Limb (tissue), 2 donors: ENCODE data around the gene TMEM19.
"Not testable (repeated sequence)": the region's sequence is repeated elsewhere in the genome, so short reads cannot be mapped to it uniquely, and the experiment has no call there.

Experiments
- DNase-seq, 2 donors: peaks; one replicate each; pipeline ENCODE4 v3.0.0-alpha.2; 2016; ENCODE audit errors: extremely low spot score in 2 of 2

Gene TMEM19

DNA sequence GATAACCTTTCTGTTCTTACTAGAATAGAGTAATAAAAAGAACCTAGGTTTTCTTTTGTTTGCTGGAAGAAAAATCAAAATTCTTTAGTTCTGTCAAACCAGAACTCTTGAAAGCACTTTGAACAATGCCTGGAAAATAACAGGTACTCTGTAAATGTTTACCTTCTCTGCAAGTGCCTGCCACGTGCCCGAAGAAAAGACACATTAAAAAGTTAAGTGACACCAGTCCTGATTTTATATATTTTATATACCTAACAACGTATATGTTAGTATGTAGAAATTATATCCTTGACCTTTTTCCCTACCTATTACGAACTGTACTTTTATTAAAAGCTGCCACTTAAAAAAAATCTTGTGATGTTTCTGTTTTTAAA lies 20.8 kb upstream of the TMEM19 start:
- DNase-seq, result no peak

DNA sequence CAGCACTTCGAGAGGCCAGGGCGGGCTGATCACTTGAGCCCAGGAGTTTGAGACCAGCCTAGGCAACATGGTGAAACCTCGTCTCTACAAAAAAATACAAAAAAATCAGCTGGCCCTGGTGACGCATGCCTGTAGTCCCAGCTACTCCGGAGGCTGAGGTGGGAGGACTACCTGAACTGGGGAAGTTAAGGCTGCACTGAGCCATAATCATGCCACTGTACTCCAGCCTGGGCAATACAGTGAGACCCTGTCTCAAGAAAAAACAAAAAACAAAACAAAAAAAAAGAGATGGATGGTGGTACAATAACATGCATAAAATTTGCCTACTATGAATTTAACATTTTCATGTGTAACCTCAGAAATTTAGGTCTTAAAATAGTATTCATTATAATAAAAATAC lies 19.6 kb upstream of the TMEM19 start:
- DNase-seq, result no peak

DNA sequence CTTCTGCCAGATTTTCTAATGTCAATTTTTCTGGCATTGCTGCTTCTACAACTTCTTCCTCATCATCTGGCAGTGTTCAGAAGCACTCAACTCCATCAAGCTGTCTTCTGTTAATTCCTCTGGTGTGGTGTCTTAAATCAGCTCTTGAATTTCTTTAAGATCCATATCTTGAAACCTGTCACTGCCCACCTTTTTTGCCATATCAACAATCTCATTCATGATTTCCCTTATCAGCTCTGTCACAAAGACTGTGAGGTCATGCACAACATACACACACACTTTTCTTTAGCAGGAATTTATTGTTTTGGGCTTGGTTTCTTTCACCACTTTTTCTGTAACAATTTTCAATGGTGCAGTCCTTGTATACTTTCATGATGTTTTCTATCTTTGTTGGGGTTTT lies 14.6 kb upstream of the TMEM19 start:
- no peak for DNase-seq

DNA sequence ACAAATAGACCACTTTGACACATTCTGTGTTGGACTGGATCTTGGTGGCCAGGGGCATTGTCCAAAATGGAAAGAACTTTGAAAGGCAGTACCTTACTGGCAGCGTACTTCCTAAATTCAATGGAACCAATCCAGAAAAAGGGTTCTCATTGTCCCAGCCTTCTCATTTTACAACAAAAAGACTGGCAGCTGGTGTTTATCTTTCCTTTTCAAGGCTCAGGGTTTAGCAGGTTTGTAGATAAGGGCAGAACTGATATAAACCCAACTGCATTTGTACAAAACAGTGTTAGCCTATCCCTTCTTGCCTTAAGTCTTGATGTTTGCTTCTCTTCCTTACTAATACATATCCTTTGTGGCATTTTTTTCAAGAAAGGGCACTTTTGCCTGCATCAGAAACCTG lies 14.1 kb upstream of the TMEM19 start:
- DNase-seq, result no peak

DNA sequence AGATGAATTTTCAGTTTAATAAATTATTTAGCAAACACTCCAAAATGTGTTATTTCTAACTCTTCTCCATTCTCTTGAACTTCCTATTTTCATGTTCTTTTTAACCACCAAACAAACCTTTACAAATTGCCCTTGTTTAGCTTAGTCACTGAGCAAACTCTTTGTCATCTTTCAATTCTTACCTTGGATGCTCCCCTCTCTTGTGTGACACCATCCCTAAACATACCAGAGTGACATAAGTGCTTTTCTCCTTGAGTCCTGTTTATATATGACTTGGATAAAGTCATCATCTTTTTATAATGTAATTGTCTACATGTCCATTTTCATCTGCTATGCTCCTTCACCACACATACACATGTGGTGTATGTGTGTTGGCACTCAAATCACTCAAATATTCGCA lies 3.4 kb upstream of the TMEM19 start:
- no peak for DNase-seq

DNA sequence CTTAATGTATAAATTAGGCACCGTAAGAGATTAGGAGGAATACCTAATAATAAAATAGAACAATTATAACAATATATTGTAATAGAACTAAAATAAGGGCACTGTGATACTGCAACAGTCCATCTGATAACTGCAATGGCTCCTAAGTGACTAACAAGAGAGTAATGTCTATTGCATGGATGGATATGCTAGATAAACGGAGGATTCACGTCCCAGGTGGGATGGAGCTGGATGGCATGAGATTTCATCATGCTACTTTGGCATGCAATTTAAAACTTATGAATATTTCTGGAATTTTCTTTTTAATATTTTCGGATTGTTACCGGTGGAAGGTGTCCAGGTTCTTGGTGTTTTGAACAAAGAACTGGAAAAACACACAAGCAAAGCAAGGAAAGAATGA lies 2.2 kb upstream of the TMEM19 start:
- DNase-seq, result no peak

DNA sequence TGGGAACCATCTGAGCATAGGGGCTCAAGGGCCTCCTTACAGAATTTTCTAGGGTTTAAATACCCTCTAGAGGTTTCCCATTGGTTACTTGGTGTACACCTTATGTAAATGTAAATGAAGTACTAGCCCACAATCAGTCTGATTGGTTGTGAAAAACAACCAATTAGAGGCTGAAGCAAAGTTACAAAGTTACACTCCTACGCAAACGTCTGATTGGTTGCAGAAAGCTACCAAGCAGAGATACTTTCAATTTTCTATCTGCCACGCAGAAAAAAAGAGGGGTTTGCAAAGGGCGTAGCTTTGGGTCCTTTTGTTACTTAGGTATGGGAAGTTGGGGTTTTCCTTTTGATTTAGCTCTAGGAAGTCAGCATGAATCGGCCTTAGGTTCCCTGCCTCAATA lies 1.8 kb upstream of the TMEM19 start:
- no peak for DNase-seq

DNA sequence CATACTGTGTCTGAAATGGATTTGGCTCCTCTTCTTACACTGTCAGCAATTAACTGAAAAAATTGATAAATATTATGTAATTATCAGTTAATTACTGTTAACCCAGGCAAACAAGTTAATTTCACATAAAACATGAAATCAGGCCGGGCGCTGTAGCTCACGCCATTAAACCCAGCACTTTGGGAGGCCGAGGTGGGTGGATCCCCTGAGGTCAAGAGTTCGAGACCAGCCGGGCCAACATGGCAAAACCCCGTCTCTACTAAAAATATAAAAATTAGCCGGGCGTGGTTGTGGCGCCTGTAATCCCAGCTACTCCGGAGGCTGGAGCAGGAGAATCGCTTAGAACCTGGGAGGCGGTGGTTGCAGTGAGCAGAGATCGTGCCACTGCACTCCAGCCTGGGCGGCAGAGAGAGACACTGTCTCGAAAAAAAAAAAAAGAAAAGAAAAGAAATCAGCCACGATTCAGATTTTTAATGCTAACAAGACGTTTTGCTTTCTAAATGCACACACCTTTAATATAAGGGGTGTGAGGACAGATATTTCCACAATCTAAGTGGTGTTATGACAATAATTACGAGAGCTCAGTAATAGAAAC lies 473 bp upstream of the TMEM19 start:
- no peak for DNase-seq

DNA sequence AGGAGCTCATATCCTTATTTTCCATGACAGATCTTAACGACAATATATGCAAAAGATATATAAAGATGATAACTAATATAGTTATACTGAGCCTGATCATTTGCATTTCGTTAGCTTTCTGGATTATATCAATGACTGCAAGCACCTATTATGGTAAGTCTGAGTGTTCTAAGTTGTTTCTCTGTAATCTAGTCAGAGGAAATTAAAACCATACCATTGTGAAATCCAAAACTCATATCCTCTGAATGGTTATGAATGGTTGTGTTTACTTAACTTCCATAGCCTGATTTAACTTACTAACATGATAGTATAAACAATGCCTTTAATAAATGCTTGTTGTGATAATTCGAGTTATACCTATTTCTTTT lies 760 bp downstream of the TMEM19 start:
- DNase-seq, result no peak

DNA sequence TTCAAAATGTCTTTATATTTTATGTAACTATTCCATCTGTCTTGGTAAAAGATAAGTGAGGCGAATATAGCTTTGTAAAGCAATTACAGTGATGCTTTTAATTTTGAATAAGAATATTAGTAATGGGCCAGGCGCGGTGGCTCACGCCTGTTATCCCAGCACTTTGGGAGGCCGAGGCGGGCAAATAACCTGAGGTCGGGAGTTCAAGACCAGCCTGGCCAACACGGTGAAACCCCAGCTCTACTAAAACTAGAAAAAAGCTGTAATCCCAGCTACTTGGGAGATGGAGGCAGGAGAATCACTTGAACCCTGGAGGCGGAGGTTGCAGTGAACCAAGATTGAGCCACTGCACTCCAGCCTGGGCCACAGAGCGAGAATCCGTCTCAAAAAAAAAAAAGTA lies 1.3 kb downstream of the TMEM19 start:
- not testable (repeated sequence) for DNase-seq

DNA sequence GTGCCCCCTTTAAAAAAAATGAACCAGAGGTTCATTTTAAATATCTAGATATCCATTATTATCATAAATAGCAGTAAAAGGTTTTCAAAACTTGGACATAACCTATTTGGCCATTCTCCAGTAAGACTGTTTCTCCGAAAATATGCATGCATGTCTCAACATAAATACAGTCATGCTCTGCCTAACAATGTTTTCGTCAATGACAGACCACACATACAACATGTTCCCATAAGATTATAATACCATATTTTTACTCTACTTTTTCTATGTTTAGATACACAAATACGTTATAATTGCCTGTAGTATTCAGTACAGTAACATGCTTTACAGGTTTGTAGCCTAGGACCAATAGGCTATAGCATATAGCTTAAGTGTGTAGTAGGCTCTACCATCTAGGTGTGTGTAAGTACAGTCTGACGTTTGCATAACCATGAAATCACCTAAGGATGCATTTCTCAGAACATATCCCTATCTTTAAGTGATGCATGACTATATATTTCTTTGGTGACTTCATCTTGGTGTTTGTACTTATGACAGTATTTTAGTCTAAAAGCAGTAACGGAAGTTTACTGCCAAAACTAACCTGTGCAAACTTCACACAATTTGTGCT lies 3.2 kb downstream of the TMEM19 start:
- no peak for DNase-seq

DNA sequence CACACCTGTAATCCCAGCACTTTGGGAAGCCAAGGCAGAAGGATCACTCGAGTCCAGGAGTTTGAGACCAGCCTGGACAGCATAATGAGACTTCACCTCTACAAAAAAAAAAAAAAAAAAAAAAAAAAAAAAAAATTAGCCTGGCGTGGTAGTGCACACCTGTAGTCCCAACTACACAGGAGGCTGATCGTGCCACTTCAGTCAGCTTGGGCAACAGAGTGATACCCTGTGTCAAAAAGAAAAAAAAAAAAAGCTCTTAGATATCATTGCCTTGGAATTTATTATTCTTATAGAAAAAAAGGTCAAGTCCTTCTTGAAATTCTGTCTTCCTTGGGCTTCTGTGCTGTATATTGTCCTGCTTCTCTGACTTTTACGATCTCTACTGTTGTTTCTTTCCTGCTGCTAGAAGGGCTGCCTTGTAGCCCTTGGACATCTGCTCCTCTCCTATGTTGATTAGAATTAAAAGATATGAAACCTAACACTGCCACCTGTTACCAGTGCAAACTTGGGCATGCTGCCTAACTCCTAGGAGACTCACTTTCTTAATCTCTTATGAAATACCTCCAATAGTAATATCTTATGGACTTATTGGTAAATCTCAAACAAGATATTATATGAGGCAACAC lies 5.7 kb downstream of the TMEM19 start:
- DNase-seq, result no peak

DNA sequence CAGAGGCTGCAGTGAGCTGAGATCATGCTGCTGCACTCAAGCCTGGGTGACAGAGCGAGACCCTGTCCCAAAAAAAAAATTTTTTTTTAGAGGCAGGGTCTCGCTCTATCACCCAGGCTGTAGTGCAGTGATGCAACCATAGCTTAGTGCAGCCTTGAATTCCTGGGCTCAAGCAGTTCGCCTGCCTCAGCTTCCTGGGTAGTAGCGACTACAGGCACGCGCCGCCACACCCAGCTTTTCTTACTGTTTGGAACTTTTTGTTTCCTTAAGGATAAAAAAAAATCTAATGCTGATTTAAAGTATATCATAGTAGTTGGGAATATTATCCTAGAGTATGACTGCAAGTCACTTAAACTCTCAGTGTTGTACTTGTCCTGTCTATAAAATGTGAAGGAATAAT lies 7.2 kb downstream of the TMEM19 start:
- no peak for DNase-seq

DNA sequence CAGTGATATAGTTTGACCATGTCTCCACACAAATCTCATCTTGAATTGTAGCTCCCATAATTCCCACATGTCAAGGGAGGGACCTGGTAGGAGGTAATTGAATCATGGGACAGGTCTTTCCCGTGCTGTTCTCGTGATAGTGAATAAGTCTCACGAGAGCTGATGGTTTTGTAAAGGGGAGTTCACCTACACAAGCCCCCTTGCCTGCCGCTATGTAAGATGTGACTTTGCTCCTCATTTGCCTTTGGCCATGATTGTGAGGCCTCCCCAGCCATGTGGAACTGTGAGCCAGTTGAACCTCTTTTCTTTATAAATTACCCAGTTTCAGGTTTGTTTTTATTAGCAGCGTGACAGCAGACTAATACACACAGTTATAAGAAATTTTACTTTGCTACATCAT lies 7.8 kb downstream of the TMEM19 start:
- DNase-seq, result not testable (repeated sequence)

DNA sequence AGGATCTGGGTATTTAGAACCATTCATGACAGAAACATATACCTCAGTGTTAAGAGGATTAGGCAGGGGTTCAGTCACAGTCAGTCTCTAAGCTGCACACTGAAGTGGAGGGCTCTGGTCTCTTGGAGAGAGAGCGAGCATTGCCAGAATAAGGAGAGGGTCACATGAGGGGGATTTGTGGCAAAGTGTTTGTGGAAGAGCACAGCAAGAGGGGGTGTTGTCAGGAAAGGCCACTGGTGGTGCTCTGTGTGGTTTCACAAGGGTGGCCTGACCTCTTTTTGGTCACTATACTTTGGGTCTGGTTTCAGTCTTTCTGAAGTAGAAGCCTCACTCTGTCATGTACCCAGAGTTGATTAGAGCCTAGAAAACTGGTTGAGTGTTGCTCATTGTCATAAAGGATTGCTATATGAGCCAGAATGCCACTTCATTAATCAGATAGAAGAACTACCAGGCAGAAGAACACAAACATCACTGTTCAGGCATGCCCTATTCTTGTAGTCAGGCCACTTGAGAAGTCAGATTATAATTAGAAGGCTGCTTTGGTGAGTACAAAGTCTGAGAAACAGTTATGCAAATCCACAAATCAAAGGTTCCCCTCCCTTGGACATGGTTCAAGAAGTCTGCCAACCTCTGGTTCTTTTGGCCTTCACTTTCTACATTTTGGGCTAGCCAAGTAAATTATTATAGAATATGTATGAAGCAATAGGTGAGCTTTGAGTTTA lies 8.4 kb downstream of the TMEM19 start:
- no peak for DNase-seq

DNA sequence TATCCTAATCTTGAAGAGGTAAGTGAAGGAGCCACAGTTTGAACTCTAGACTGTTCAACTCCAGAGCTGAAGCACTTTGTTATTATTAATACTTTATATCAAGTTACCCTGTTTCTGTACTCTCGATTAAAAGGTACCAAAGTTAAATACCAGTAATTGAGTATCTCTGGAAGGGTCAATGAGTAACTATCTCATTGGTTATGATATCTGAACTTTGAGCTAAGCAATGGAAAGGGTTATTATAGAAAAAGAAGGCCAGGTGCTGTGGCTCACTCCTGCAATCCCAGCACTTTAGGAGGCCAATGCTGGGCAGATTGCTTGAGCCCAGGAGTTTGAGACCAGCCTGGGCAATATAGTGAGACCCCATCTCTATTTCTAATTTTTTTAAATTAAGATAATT lies 9.9 kb downstream of the TMEM19 start:
- no peak for DNase-seq

DNA sequence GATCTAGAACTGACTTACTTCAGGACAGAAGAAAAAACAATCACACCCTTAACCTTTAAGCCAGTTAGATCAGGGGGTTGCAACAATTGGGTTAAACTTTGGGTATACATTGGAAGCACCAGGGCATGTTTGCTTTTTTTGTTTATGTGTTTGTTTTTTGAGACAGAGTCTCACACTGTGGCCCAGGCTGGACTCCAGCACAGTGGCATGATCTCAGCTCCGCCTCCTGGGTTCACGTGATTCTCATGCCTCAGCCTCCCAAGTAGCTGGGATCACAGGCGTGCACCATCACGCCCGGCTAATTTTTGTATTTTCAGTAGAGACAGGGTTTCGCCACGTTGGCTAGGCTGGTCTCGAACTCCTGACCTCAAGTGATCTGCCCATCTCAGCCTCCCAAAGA lies 16.3 kb downstream of the TMEM19 start:
- DNase-seq, result not testable (repeated sequence)

DNA sequence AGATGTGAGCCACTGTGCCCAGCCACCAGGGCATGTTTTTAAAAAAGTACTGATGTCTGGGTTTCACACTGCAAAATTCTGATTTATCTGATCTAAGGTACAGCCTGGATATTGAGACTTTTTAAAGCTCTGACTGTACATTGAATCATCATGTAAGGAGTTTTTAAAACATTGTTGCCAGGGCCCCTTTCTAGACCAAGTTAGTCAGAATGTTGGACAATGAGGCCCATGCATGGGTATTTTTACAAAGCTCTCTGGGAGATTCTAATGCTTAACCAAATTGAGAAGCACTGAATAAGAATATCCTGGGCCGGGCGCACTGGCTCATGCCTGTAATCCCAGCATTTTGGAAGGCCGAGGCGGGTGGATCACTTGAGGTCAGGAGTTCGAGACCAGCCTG lies 16.7 kb downstream of the TMEM19 start:
- no peak for DNase-seq

DNA sequence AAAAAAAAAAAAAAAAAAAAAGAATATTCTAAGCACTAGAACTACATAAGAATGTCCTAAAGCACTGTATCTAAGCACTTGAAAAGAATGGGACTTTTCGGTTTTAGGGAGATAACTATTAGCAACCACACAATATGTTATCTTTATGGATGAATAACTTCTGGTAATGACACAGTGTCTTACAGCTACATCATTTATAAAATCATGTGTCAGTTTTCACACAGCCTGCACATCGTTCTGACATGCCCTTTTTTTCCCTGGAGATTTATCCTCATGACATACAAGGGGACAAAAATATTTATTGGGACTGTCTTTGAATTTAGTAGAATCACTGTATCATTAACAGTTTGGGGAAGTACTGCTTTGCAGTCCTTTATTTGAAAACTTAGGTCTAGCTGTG lies 17.3 kb downstream of the TMEM19 start:
- no peak for DNase-seq

DNA sequence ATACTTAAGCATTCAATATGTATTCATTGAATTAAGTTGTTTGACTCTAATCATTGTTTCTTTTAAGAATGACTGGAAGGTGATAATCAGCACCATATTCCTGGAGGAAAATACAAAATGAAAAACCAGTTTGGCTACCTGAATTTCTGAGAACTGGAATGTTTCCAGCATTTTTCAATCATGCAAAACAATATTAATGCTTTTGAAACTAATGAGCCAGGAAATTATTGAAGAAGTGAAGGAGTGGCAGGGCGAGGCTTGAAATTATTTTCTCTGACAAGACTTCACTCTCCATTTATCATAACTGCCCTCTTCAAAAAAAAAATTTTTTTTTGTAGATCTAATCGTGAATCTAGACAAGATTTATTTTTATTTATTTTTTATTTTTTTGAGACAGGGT lies 19.0 kb downstream of the TMEM19 start:
- DNase-seq, result no peak

DNA sequence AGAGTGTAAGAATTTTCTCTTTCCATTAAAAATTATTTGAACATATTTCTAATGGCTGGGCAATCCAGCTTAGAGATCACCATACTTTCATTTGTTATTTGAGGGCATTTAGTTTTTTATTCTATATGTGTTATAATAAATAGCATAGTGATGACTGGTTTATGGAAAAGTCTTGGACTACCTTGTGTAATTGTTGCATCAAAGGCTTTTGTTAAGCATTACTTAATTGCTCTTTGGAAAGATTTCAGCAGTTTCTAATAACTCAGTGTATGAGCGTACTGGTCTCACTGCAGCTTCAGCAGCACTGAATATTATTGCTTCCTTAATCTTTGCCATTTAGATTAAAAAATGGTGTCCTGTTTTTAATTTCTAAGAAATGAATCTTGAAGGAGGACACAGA lies 22.8 kb downstream of the TMEM19 start:
- DNase-seq, result no peak

DNA sequence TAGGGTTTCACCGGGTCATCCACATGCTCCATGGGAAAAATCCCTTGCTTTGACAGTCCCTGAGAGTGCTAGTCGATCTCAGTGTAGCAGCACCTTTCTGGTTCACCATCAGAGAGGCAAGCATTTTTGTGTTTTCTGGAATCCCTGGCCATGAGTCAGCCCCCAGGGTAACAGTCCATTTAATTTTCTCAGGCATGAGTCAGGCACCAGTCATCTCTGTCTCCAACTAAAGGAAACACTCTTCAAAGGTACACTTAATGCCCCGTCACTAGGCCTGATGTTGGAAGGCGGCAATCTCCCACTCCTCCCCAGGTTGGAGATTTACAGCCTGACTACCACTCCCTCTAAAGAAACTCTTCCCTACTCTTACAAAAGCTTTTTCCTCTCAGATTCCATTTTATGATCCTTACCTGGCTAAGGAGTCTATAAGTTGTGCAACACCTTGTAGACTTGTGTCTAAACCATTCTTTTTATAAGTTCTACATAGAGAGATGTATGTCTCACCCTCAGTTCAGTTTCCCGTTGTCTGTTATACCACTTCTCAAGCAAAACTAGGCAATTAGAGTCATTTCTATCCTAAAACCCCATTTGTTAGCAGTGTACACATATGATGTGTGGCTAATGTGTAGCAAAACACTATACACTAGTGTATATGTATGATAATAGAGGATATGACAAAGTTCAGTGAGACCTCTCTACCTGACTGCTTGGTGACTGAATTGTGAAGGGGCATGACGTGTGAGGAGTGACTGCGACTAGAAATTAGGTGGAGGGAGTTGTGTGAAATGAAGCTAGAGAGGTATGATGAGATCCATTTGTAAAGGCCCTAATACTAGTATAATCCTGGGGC lies 24.6 kb downstream of the TMEM19 start:
- DNase-seq, result no peak
